NK-92 (cell line): ENCODE data around the gene SMOC2.

ENCODE experiments used
- DNase-seq: peaks from one replicate; lab custom pipeline; 2025; ENCODE audit not compliant: unreplicated experiment; lab: John Stamatoyannopoulos, UW

SMOC2 gene

GRCh38 chr6:168440520-168441433 lies at the start of gene SMOC2:
TSS of gene SMOC2 (plus strand) at chr6:168441184. CDS start at chr6:168441371, 187 bp downstream.
- no peak for DNase-seq

- no peak for DNase-seq
These were observed 47.7 kb upstream of the SMOC2 start for GRCh38 chr6:168393126-168393870.

- DNase-seq, result no peak
These were observed 46.4 kb upstream of the SMOC2 start for GRCh38 chr6:168394606-168395005.

- DNase-seq, result no peak
These were observed 45.0 kb upstream of the SMOC2 start for GRCh38 chr6:168395983-168396382.

- no peak for DNase-seq
These were observed 44.4 kb upstream of the SMOC2 start for GRCh38 chr6:168396561-168396960.

- DNase-seq, result no peak
These were observed 44.0 kb upstream of the SMOC2 start for GRCh38 chr6:168397012-168397411.

GRCh38 chr6:168400037-168400436 lies 40.9 kb upstream of the SMOC2 start:
- DNase-seq, result no peak

- DNase-seq, result no peak
These were observed 37.5 kb upstream of the SMOC2 start for GRCh38 chr6:168403370-168404005.

GRCh38 chr6:168404560-168404959 lies 36.4 kb upstream of the SMOC2 start:
- DNase-seq, result no peak

GRCh38 chr6:168407842-168408241 lies 33.1 kb upstream of the SMOC2 start:
- no peak for DNase-seq

GRCh38 chr6:168408504-168409136 lies 32.4 kb upstream of the SMOC2 start:
- DNase-seq, result no peak

- DNase-seq, result no peak
These were observed 30.9 kb upstream of the SMOC2 start for GRCh38 chr6:168410035-168410434.

- no peak for DNase-seq
These were observed 30.4 kb upstream of the SMOC2 start for GRCh38 chr6:168410554-168411011.

GRCh38 chr6:168411130-168411529 lies 29.9 kb upstream of the SMOC2 start:
- DNase-seq, result no peak

GRCh38 chr6:168411793-168412192 lies 29.2 kb upstream of the SMOC2 start:
- no peak for DNase-seq

GRCh38 chr6:168412456-168412855 lies 28.5 kb upstream of the SMOC2 start:
- no peak for DNase-seq

GRCh38 chr6:168413018-168413720 lies 27.8 kb upstream of the SMOC2 start:
- no peak for DNase-seq

GRCh38 chr6:168413856-168414255 lies 27.1 kb upstream of the SMOC2 start:
- no peak for DNase-seq

- no peak for DNase-seq
These were observed 26.5 kb upstream of the SMOC2 start for GRCh38 chr6:168414336-168415097.
